BJ (cell line): Measurements from ENCODE around the gene ERF. TPM values are rescaled to one million over a fixed set of nuclear protein-coding genes. Genes with fewer than 3 reads are reported as not detected.

ENCODE experiments used
- CTCF ChIA-PET: fragments of 350-600 bp; formaldehyde crosslinking; extraction: SDS; loops from one replicate; lab custom pipeline; 2021; ENCODE audit warnings: antibody characterized with exemption, inconsistent platforms; lab: Yijun Ruan, JAX
- POLR2A ChIA-PET: fragments of 300-600 bp; sonication (Branson Sonifier 250); formaldehyde crosslinking; extraction: SDS; loops from one replicate; lab custom pipeline; 2021; ENCODE audit warnings: antibody characterized with exemption; lab: Charles Lee
- DNase-seq: peaks from one replicate; pipeline ENCODE4 v3.0.0-alpha.2; 2011; ENCODE audit warnings: low read depth
- H3K27me3 ChIP-seq: 2 replicates; pipeline ENCODE4 v1.6.0; 2011; ENCODE audit warnings: low read length; ENCODE audit not compliant: control insufficient read depth, insufficient read depth
- H3K36me3 ChIP-seq: 2 replicates; pipeline ENCODE4 v1.5.1; 2011; ENCODE audit warnings: low read length; ENCODE audit not compliant: control insufficient read depth, insufficient read depth
- H3K4me3 ChIP-seq: 2 replicates; pipeline ENCODE4 v1.5.1; 2011; ENCODE audit warnings: low read depth, mild to moderate bottlenecking, control low read depth, low read length
- polyA plus RNA-seq: library from polyadenylated mRNA; depleted of rRNA; stranded (reverse); fragments of >200 nt; gene quantifications from 2 replicates; pipeline ENCODE4 v1.2.3, GENCODE V29; 2011
- TF ChIP-seq, protein P1 (sequence below): IDR thresholded peaks from 2 replicates; pipeline ENCODE4 v1.5.1; 2011; ENCODE audit warnings: low read depth, mild to moderate bottlenecking, control low read depth, inconsistent platforms, low read length, moderate library complexity; ENCODE audit not compliant: insufficient read depth

The ERF gene
- polyA plus RNA-seq, 1 experiment, result 51.4 TPM

DNA sequence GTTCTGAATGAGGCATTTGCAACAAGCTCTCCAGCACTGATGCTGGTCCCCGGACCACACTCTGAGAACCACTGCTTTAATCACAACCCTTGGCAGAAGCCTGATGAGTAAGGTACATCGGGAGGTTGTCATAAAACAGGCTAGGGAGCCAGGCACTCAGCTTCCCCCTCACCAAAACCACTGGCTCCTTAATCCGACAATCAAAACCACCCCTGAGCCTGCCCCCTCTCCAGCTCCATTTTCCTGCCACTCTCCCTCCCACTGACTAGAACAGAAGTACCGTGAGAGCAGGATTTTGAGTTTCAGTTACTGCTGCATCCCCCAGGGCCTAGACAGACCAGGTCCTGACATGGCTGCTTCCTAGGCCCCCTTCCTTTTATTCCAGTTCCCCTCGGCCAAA, 19.7 kb downstream of the ERF start:
- peaks cover 49% of the 10 kb centered on the region for H3K36me3 ChIP-seq
- TF ChIP-seq, protein P1, sequence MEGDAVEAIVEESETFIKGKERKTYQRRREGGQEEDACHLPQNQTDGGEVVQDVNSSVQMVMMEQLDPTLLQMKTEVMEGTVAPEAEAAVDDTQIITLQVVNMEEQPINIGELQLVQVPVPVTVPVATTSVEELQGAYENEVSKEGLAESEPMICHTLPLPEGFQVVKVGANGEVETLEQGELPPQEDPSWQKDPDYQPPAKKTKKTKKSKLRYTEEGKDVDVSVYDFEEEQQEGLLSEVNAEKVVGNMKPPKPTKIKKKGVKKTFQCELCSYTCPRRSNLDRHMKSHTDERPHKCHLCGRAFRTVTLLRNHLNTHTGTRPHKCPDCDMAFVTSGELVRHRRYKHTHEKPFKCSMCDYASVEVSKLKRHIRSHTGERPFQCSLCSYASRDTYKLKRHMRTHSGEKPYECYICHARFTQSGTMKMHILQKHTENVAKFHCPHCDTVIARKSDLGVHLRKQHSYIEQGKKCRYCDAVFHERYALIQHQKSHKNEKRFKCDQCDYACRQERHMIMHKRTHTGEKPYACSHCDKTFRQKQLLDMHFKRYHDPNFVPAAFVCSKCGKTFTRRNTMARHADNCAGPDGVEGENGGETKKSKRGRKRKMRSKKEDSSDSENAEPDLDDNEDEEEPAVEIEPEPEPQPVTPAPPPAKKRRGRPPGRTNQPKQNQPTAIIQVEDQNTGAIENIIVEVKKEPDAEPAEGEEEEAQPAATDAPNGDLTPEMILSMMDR, result no peak
- ChIA-PET CTCF (interaction anchor here (0.9 to 3.8 kb wide), 4 partner anchors 9 to 126 kb away, joined by 3 to 17 read pairs (median 8); no protein-coding TSS in a partner anchor), POLR2A (no interaction called here)
- no peak overlapping the region for H3K4me3 ChIP-seq
- DNase-seq, result no peak
- no peaks in the 10 kb centered on the region for H3K27me3 ChIP-seq

GRCh38 chr19:42234364-42234763, 20.6 kb downstream of the ERF start:
- H3K4me3 ChIP-seq, result no peak overlapping the region
- DNase-seq, result no peak
- H3K27me3 ChIP-seq, result no peaks in the 10 kb centered on the region
- CTCF ChIA-PET, result interaction anchor here (1.0 to 3.8 kb wide), 3 partner anchors 10 to 126 kb away, joined by 3 to 17 read pairs (median 12); no protein-coding TSS in a partner anchor
- TF ChIP-seq, protein P1, result no peak
- POLR2A ChIA-PET, result no interaction called here
- H3K36me3 ChIP-seq, result peaks cover 46% of the 10 kb centered on the region

- DNase-seq, result no peak
- Histone ChIP-seq H3K4me3 (no peak overlapping the region), H3K36me3 (peaks cover 45% of the 10 kb centered on the region), H3K27me3 (no peaks in the 10 kb centered on the region)
- POLR2A ChIA-PET, result no interaction called here
- TF ChIP-seq, protein P1, result no peak
- CTCF ChIA-PET, result interaction anchor here (1.0 to 3.8 kb wide), 3 partner anchors 11 to 125 kb away, joined by 3 to 17 read pairs (median 12); no protein-coding TSS in a partner anchor
Observed at GRCh38 chr19:42233678-42234292, 21.1 kb downstream of the ERF start.

- ChIA-PET POLR2A (no interaction called here), CTCF (interaction anchor here (3.8 kb wide), 1 partner anchor 124 kb away, joined by 17 read pairs; no protein-coding TSS in a partner anchor)
- DNase-seq, result no peak
- H3K27me3 ChIP-seq, result no peaks in the 10 kb centered on the region
- TF ChIP-seq, protein P1, result no peak
- peaks cover 45% of the 10 kb centered on the region for H3K36me3 ChIP-seq
- H3K4me3 ChIP-seq, result no peak overlapping the region
Observed at GRCh38 chr19:42233106-42233505, 21.8 kb downstream of the ERF start.

DNA sequence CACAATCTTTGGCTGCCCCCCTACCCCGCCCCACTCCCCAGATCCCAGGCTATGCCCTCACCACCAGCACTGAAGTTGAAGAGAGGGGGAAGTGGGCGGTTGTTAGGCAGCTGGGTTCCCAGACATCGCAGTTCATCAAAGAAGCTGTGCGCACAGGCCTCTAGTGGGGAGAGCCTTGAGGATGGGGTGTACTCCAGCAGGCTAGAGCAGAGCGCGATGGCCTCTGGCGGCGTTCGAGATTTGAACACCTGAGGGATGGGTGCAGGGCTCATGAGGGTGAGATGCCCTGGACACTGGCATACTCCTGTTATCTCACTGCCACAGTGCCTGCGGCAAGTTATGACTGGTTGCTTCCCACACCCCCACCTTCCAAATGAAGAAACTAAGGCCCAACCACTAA, 22.5 kb downstream of the ERF start:
- DNase-seq, result no peak
- POLR2A ChIA-PET, result no interaction called here
- Histone ChIP-seq H3K4me3 (no peak overlapping the region), H3K36me3 (peaks cover 45% of the 10 kb centered on the region), H3K27me3 (no peaks in the 10 kb centered on the region)
- CTCF ChIA-PET, result interaction anchor here (0.6 to 3.8 kb wide), 4 partner anchors 10 to 124 kb away, joined by 3 to 17 read pairs (median 3); partner anchors contain the start of gene PAFAH1B3
- TF ChIP-seq, protein P1, result no peak
